OCI-LY3 (cell line): Measurements from ENCODE around the gene CC2D2A.
A peak's percentile ranks its signal among the peaks of the same experiment; 100 is the strongest.

Experiments used
- H2AFZ ChIP-seq: fragments of 200-600, 300-600 bp; shearing (Covaris generic); 2 replicates; pipeline ENCODE4 v1.6.0; 2014; ENCODE audit warnings: antibody characterized with exemption, low read depth, low read length
- H3K27ac ChIP-seq: fragments of 200-600, 300-600 bp; sonication (generic); 2 replicates; pipeline ENCODE4 v1.5.1; 2014; ENCODE audit warnings: mild to moderate bottlenecking, low read length, moderate library complexity, mixed read lengths
- H3K27me3 ChIP-seq: fragments of 200-600, 300-600 bp; sonication (generic); 2 replicates; pipeline ENCODE4 v1.6.1; 2014; ENCODE audit warnings: low read depth, low read length, mixed read lengths
- H3K36me3 ChIP-seq: fragments of 200-600, 300-600 bp; sonication (generic); replicated peaks from 2 replicates; pipeline ENCODE3; 2014; ENCODE audit warnings: low read depth, low read length, mixed read lengths
- H3K4me1 ChIP-seq: fragments of 300-600, 200-600 bp; sonication (generic); 2 replicates; pipeline ENCODE4 v1.6.1; 2014; ENCODE audit warnings: low read length, mixed read lengths
- H3K4me2 ChIP-seq: fragments of 200-600, 300-600 bp; sonication (generic); 2 replicates; pipeline ENCODE4 v1.6.1; 2014; ENCODE audit warnings: low read length, mixed read lengths
- H3K4me3 ChIP-seq: fragments of 300-600, 200-600 bp; sonication (generic); 2 replicates; pipeline ENCODE4 v1.5.1; 2014; ENCODE audit warnings: antibody characterized with exemption, mild to moderate bottlenecking, low read length, moderate library complexity
- H3K79me2 ChIP-seq: fragments of 300-600, 200-600 bp; shearing (Covaris generic); 2 replicates; pipeline ENCODE4 v1.6.1; 2014; ENCODE audit warnings: mild to moderate bottlenecking, low read length, mixed read lengths
- H3K9ac ChIP-seq: fragments of 300-600, 200-600 bp; shearing (Covaris generic); 2 replicates; pipeline ENCODE4 v1.6.0; 2014; ENCODE audit warnings: mild to moderate bottlenecking, low read length, moderate library complexity
- H3K9me3 ChIP-seq: fragments of 200-600, 300-600 bp; shearing (Covaris generic); 2 replicates; pipeline ENCODE4 v1.6.1; 2014; ENCODE audit warnings: low read length, mixed read lengths; ENCODE audit not compliant: insufficient read depth
- H4K20me1 ChIP-seq: fragments of 200-600, 300-600 bp; sonication (generic); 2 replicates; pipeline ENCODE4 v1.6.1; 2016; ENCODE audit warnings: low read length, mixed read lengths; ENCODE audit not compliant: insufficient read depth
- CTCF ChIP-seq: fragments of 200-600, 300-600 bp; sonication (generic); IDR thresholded peaks from 2 replicates; pipeline ENCODE4 v1.5.1; 2014; ENCODE audit warnings: antibody characterized with exemption, low read length, low read depth
- EZH2phosphoT487 ChIP-seq: fragments of 200-600 bp; shearing (Covaris generic); IDR thresholded peaks from 2 replicates; pipeline ENCODE4 v1.6.1; 2018; ENCODE audit warnings: antibody characterized with exemption, mixed run types, low read depth

CC2D2A gene

GRCh38 chr4:15547392-15547791 is 77.7 kb downstream of the CC2D2A start:
- Histone ChIP-seq H3K79me2 (no peaks in the 10 kb centered on the region), H3K27ac (no peak overlapping the region), H3K4me3 (peak overlapping the region; percentile 10), H3K9me3 (no peaks in the 10 kb centered on the region), H4K20me1 (no peaks in the 10 kb centered on the region), H3K36me3 (no peaks in the 10 kb centered on the region), H3K4me2 (peak overlapping the region; percentile 58), H3K9ac (no peak overlapping the region), H3K4me1 (peaks cover 5% of the 10 kb centered on the region; the same call in 1 of the 2 replicates), H3K27me3 (no peaks in the 10 kb centered on the region), H2AFZ (no peak overlapping the region)
- TF ChIP-seq EZH2phosphoT487: no peak
- no peak for TF ChIP-seq CTCF

GRCh38 chr4:15550491-15550890 is 80.8 kb downstream of the CC2D2A start:
- TF ChIP-seq EZH2phosphoT487: no peak
- TF ChIP-seq CTCF: no peak

GRCh38 chr4:15551740-15552446 is 82.2 kb downstream of the CC2D2A start:
- Histone ChIP-seq H3K27ac (no peak overlapping the region), H3K4me1 (peaks cover 5% of the 10 kb centered on the region; the same call in 1 of the 2 replicates), H3K27me3 (no peaks in the 10 kb centered on the region), H3K4me3 (no peak overlapping the region), H3K4me2 (no peak overlapping the region), H3K9me3 (no peaks in the 10 kb centered on the region), H3K9ac (no peak overlapping the region), H3K36me3 (no peaks in the 10 kb centered on the region), H4K20me1 (no peaks in the 10 kb centered on the region), H2AFZ (no peak overlapping the region), H3K79me2 (no peaks in the 10 kb centered on the region)
- TF ChIP-seq CTCF: no peak
- no peak for TF ChIP-seq EZH2phosphoT487

More at GRCh38 chr4:15550491-15550890, 80.8 kb downstream of the CC2D2A start:
- H3K79me2 ChIP-seq: no peaks in the 10 kb centered on the region
- H3K27me3 ChIP-seq: no peaks in the 10 kb centered on the region
- H3K4me2 ChIP-seq: no peak overlapping the region
- no peaks in the 10 kb centered on the region for H4K20me1 ChIP-seq
- no peaks in the 10 kb centered on the region for H3K36me3 ChIP-seq
- no peak overlapping the region for H3K4me3 ChIP-seq
- H2AFZ ChIP-seq: no peak overlapping the region
- no peak overlapping the region for H3K9ac ChIP-seq
- peaks cover 5% of the 10 kb centered on the region; the same call in 1 of the 2 replicates for H3K4me1 ChIP-seq
- no peaks in the 10 kb centered on the region for H3K9me3 ChIP-seq
- no peak overlapping the region for H3K27ac ChIP-seq

GRCh38 chr4:15552557-15553362 is 83.1 kb downstream of the CC2D2A start:
- H2AFZ ChIP-seq: no peak overlapping the region
- no peaks in the 10 kb centered on the region for H3K4me1 ChIP-seq
- TF ChIP-seq EZH2phosphoT487 (no peak), CTCF (no peak)
- H3K9me3 ChIP-seq: no peaks in the 10 kb centered on the region
- no peaks in the 10 kb centered on the region for H3K27me3 ChIP-seq
- no peak overlapping the region for H3K4me2 ChIP-seq
- H3K4me3 ChIP-seq: no peak overlapping the region
- H3K27ac ChIP-seq: no peak overlapping the region
- H3K79me2 ChIP-seq: no peaks in the 10 kb centered on the region
- H4K20me1 ChIP-seq: no peaks in the 10 kb centered on the region
- no peak overlapping the region for H3K9ac ChIP-seq
- no peaks in the 10 kb centered on the region for H3K36me3 ChIP-seq
